ENCODE measurements around the gene CX3CL1. TPM values are rescaled to one million over a fixed set of nuclear protein-coding genes. Genes with fewer than 3 reads are reported as not detected.

The CX3CL1 gene
- polyA plus RNA-seq, 1 donor from 2014 or later, result 4.9 TPM

- Histone ChIP-seq H3K27me3 (ENCODE audit: insufficient read depth, low read depth, low read length) (no peaks in the 10 kb centered on the region), H3F3A (ENCODE audit: insufficient read depth, low read length, poor library complexity, severe bottlenecking) (no peaks in the 10 kb centered on the region), H3K4me2 (ENCODE audit: low read length) (no peak overlapping the region), H3K79me2 (replicated peaks; ENCODE audit: insufficient read depth, low read length) (no peaks in the 10 kb centered on the region), H4K20me1 (ENCODE audit: insufficient read depth) (no peaks in the 10 kb centered on the region), H3K36me3 (ENCODE audit: insufficient read depth, low read length) (no peaks in the 10 kb centered on the region), H2AFZ (ENCODE audit: low read depth, low read length) (no peak overlapping the region), H3K9ac (ENCODE audit: low read length) (no peak overlapping the region), H3K27ac (ENCODE audit: low read length) (no peak overlapping the region), H3K9me3 (ENCODE audit: low read length) (no peaks in the 10 kb centered on the region), H3K9me2 (ENCODE audit: insufficient read depth, low read length) (no peaks in the 10 kb centered on the region), H3K4me3 (ENCODE audit: low read length) (no peak overlapping the region)
- TF ChIP-seq SMC3 (conservative IDR thresholded peaks at IDR 0.05; ENCODE audit: poor library complexity) (no peak), EZH2 (IDR thresholded peaks at IDR 0.05; ENCODE audit: borderline replicate concordance, insufficient read depth, low read length, poor library complexity, severe bottlenecking) (no peak), MXI1 (conservative IDR thresholded peaks at IDR 0.05; ENCODE audit: poor library complexity, severe bottlenecking) (no peak)
Observed at GRCh38 chr16:57388359-57389086, 16.2 kb downstream of the CX3CL1 start.

- no peak overlapping the region for H3K4me3 ChIP-seq (ENCODE audit: low read length)
- H3K9ac ChIP-seq (ENCODE audit: low read length), result no peak overlapping the region
- H3K27ac ChIP-seq (ENCODE audit: low read length), result no peak overlapping the region
- H2AFZ ChIP-seq (ENCODE audit: low read depth, low read length), result no peak overlapping the region
- no peaks in the 10 kb centered on the region for H3K27me3 ChIP-seq (ENCODE audit: insufficient read depth, low read depth, low read length)
- H3K9me2 ChIP-seq (ENCODE audit: insufficient read depth, low read length), result no peaks in the 10 kb centered on the region
- H3K79me2 ChIP-seq (replicated peaks; ENCODE audit: insufficient read depth, low read length), result no peaks in the 10 kb centered on the region
- H3F3A ChIP-seq (ENCODE audit: insufficient read depth, low read length, poor library complexity, severe bottlenecking), result no peaks in the 10 kb centered on the region
- no peaks in the 10 kb centered on the region for H4K20me1 ChIP-seq (ENCODE audit: insufficient read depth)
- no peak overlapping the region for H3K4me2 ChIP-seq (ENCODE audit: low read length)
- TF ChIP-seq MXI1 (conservative IDR thresholded peaks at IDR 0.05; ENCODE audit: poor library complexity, severe bottlenecking) (no peak), EP300 (conservative IDR thresholded peaks at IDR 0.05; ENCODE audit: poor library complexity, severe bottlenecking) (no peak), EZH2 (IDR thresholded peaks at IDR 0.05; ENCODE audit: borderline replicate concordance, insufficient read depth, low read length, poor library complexity, severe bottlenecking) (no peak), POLR2AphosphoS5 (IDR thresholded peaks at IDR 0.05) (no peak)
- TF ChIP-seq, protein P1, sequence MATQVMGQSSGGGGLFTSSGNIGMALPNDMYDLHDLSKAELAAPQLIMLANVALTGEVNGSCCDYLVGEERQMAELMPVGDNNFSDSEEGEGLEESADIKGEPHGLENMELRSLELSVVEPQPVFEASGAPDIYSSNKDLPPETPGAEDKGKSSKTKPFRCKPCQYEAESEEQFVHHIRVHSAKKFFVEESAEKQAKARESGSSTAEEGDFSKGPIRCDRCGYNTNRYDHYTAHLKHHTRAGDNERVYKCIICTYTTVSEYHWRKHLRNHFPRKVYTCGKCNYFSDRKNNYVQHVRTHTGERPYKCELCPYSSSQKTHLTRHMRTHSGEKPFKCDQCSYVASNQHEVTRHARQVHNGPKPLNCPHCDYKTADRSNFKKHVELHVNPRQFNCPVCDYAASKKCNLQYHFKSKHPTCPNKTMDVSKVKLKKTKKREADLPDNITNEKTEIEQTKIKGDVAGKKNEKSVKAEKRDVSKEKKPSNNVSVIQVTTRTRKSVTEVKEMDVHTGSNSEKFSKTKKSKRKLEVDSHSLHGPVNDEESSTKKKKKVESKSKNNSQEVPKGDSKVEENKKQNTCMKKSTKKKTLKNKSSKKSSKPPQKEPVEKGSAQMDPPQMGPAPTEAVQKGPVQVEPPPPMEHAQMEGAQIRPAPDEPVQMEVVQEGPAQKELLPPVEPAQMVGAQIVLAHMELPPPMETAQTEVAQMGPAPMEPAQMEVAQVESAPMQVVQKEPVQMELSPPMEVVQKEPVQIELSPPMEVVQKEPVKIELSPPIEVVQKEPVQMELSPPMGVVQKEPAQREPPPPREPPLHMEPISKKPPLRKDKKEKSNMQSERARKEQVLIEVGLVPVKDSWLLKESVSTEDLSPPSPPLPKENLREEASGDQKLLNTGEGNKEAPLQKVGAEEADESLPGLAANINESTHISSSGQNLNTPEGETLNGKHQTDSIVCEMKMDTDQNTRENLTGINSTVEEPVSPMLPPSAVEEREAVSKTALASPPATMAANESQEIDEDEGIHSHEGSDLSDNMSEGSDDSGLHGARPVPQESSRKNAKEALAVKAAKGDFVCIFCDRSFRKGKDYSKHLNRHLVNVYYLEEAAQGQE (IDR thresholded peaks at IDR 0.05; ENCODE audit: borderline replicate concordance), result no peak
- TF ChIP-seq, protein P2, sequence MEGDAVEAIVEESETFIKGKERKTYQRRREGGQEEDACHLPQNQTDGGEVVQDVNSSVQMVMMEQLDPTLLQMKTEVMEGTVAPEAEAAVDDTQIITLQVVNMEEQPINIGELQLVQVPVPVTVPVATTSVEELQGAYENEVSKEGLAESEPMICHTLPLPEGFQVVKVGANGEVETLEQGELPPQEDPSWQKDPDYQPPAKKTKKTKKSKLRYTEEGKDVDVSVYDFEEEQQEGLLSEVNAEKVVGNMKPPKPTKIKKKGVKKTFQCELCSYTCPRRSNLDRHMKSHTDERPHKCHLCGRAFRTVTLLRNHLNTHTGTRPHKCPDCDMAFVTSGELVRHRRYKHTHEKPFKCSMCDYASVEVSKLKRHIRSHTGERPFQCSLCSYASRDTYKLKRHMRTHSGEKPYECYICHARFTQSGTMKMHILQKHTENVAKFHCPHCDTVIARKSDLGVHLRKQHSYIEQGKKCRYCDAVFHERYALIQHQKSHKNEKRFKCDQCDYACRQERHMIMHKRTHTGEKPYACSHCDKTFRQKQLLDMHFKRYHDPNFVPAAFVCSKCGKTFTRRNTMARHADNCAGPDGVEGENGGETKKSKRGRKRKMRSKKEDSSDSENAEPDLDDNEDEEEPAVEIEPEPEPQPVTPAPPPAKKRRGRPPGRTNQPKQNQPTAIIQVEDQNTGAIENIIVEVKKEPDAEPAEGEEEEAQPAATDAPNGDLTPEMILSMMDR (IDR thresholded peaks at IDR 0.05; ENCODE audit: poor library complexity, severe bottlenecking), result no peak
- H3K9me3 ChIP-seq (ENCODE audit: low read length), result no peaks in the 10 kb centered on the region
- no peaks in the 10 kb centered on the region for H3K36me3 ChIP-seq (ENCODE audit: insufficient read depth, low read length)
Observed at GRCh38 chr16:57389087-57389468, 16.8 kb downstream of the CX3CL1 start.

All from neural cell (in vitro differentiated cells).